ENCODE results near the gene CELF2. TPM values are rescaled to one million over a fixed set of nuclear protein-coding genes. Genes with fewer than 3 reads are reported as not detected.

The CELF2 gene
- total RNA-seq, 1 donor from 2014 or later: 89.2 TPM

DNA sequence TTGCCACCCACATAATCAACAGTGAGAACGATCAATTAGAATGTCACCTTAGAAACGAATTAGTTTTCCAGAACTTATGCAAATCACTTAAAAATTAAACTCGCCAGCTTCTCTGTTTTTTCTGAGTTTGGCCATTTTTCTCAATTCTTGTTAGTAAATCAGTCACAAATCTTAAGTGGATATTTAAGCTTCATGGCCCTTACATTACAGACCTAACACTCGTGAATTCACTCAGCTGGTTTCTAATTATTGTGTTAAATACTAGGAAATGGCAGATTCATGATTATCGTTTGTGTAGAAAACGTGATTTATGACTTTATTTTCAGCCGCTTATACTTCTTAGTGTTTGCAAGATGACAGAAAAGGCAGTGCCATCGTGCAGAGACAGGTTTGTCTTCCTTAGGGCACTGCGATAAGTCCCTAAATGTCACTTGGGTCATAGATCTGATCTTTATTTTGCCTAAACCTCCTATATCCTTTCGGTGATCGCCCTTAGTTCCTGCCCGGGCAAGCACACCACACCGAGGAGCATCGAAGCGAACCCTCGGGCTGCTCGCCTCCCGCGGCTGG is 587 bp upstream of the CELF2 start:
- Mint-ChIP-seq H3K27me3 (peaks cover 66% of the 10 kb centered on the region), H3K4me1 (peaks cover 16% of the 10 kb centered on the region), H3K36me3 (ENCODE audit: low read depth) (no peaks in the 10 kb centered on the region), H3K4me3 (peak overlapping the region; percentile 75), H3K9me3 (no peaks in the 10 kb centered on the region), H3K27ac (no peak overlapping the region)
- ATAC-seq (ENCODE audit: low read depth) (peak; percentile 30), DNase-seq (no peak)
- TF ChIP-seq, protein P1, sequence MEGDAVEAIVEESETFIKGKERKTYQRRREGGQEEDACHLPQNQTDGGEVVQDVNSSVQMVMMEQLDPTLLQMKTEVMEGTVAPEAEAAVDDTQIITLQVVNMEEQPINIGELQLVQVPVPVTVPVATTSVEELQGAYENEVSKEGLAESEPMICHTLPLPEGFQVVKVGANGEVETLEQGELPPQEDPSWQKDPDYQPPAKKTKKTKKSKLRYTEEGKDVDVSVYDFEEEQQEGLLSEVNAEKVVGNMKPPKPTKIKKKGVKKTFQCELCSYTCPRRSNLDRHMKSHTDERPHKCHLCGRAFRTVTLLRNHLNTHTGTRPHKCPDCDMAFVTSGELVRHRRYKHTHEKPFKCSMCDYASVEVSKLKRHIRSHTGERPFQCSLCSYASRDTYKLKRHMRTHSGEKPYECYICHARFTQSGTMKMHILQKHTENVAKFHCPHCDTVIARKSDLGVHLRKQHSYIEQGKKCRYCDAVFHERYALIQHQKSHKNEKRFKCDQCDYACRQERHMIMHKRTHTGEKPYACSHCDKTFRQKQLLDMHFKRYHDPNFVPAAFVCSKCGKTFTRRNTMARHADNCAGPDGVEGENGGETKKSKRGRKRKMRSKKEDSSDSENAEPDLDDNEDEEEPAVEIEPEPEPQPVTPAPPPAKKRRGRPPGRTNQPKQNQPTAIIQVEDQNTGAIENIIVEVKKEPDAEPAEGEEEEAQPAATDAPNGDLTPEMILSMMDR (IDR thresholded peaks at IDR 0.05): no peak
- intact Hi-C loops (cut with micrococcal nuclease): loop anchor here (2.0 to 10.0 kb wide), 4 partner anchors 148 to 458 kb away; no protein-coding TSS in a partner anchor
- POLR2A ChIA-PET: no interaction called here
- CTCF ChIA-PET: no interaction called here

GRCh38 chr10:11018432-11018841 is 765 bp downstream of the CELF2 start:
- DNase-seq (no peak), ATAC-seq (ENCODE audit: low read depth) (no peak)
- intact Hi-C loops (cut with micrococcal nuclease): loop anchor here (5.0 to 10.0 kb wide), 3 partner anchors 224 to 456 kb away; no protein-coding TSS in a partner anchor
- CTCF ChIA-PET: no interaction called here
- POLR2A ChIA-PET: no interaction called here
- no peaks in the 10 kb centered on the region for H3K36me3 Mint-ChIP-seq (ENCODE audit: low read depth)
- no peaks in the 10 kb centered on the region for H3K9me3 Mint-ChIP-seq
- TF ChIP-seq, protein P1 (IDR thresholded peaks at IDR 0.05): no peak
- peaks cover 10% of the 10 kb centered on the region for H3K4me1 Mint-ChIP-seq
- H3K4me3 Mint-ChIP-seq: peak overlapping the region; percentile 79
- no peak overlapping the region for H3K27ac Mint-ChIP-seq
- peaks cover 65% of the 10 kb centered on the region for H3K27me3 Mint-ChIP-seq

GRCh38 chr10:11018855-11019631 is 1.4 kb downstream of the CELF2 start:
- H3K4me3 Mint-ChIP-seq: peak overlapping the region; percentile 79
- intact Hi-C loops (cut with micrococcal nuclease): loop anchor here (5.0 to 10.0 kb wide), 3 partner anchors 223 to 456 kb away; no protein-coding TSS in a partner anchor
- peaks cover 64% of the 10 kb centered on the region for H3K27me3 Mint-ChIP-seq
- no peak for ATAC-seq (ENCODE audit: low read depth)
- TF ChIP-seq, protein P1 (IDR thresholded peaks at IDR 0.05): no peak
- POLR2A ChIA-PET: no interaction called here
- no peaks in the 10 kb centered on the region for H3K9me3 Mint-ChIP-seq
- DNase-seq: no peak
- no peaks in the 10 kb centered on the region for H3K36me3 Mint-ChIP-seq (ENCODE audit: low read depth)
- H3K4me1 Mint-ChIP-seq: peaks cover 10% of the 10 kb centered on the region
- no peak overlapping the region for H3K27ac Mint-ChIP-seq
- CTCF ChIA-PET: no interaction called here

- intact Hi-C loops (cut with micrococcal nuclease): loop anchor here (5.0 to 10.0 kb wide), 3 partner anchors 222 to 455 kb away; no protein-coding TSS in a partner anchor
- DNase-seq: no peak
- TF ChIP-seq, protein P1 (IDR thresholded peaks at IDR 0.05): no peak
- no peak for ATAC-seq (ENCODE audit: low read depth)
- Mint-ChIP-seq H3K36me3 (ENCODE audit: low read depth) (no peaks in the 10 kb centered on the region), H3K27me3 (peaks cover 57% of the 10 kb centered on the region), H3K27ac (no peak overlapping the region), H3K4me1 (peaks cover 10% of the 10 kb centered on the region), H3K4me3 (peak overlapping the region; percentile 5), H3K9me3 (no peaks in the 10 kb centered on the region)
- POLR2A ChIA-PET: no interaction called here
- CTCF ChIA-PET: no interaction called here
Measured at GRCh38 chr10:11019724-11020547, 2.3 kb downstream of the CELF2 start.

DNA sequence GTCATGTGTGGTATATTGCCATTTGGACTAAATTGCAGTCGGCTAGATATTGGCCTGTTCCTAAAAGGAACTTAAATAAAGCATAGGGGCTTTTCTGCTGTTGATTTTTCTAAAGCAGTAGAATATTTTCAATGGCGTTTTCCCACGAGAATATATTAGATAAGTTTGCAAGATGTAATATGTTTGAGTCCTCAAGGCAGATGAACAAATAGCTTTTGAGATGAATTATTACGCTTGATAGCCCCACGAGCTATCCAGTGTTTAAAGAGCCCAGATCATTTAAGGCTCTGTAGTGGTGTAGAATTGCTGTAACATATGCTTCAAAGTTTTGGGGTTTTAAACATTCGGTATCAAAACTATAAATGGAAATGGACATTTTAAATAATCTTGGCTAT is 2.9 kb downstream of the CELF2 start:
- H3K36me3 Mint-ChIP-seq (ENCODE audit: low read depth): no peaks in the 10 kb centered on the region
- TF ChIP-seq, protein P1 (IDR thresholded peaks at IDR 0.05): no peak
- ATAC-seq (ENCODE audit: low read depth) (no peak), DNase-seq (no peak)
- intact Hi-C loops (cut with micrococcal nuclease): no loop called here
- H3K27ac Mint-ChIP-seq: no peak overlapping the region
- CTCF ChIA-PET: no interaction called here
- POLR2A ChIA-PET: no interaction called here
- H3K4me3 Mint-ChIP-seq: no peak overlapping the region
- H3K9me3 Mint-ChIP-seq: no peaks in the 10 kb centered on the region
- peaks cover 10% of the 10 kb centered on the region for H3K4me1 Mint-ChIP-seq
- peaks cover 51% of the 10 kb centered on the region for H3K27me3 Mint-ChIP-seq
